PC-3 (cell line): ENCODE results near the gene COX6A2.

ENCODE experiments used
- CTCF ChIP-seq: fragments of 300-600 bp; sonication (generic); conservative IDR thresholded peaks from 2 replicates; pipeline ENCODE4 v1.5.1; 2017; ENCODE audit warnings: antibody characterized with exemption, low read depth, mild to moderate bottlenecking, low read length
- EZH2 ChIP-seq: fragments of 300-600 bp; sonication (generic); IDR thresholded peaks from one replicate; pipeline ENCODE4 v1.6.1; 2017; ENCODE audit warnings: antibody characterized with exemption, mild to moderate bottlenecking, low read length; ENCODE audit not compliant: unreplicated experiment
- EZH2phosphoT487 ChIP-seq: fragments of 300-600 bp; sonication (generic); IDR thresholded peaks from 2 replicates; pipeline ENCODE4 v1.6.1; 2018; ENCODE audit warnings: mild to moderate bottlenecking, antibody characterized with exemption, low read length, borderline replicate concordance

GRCh38 chr16:31472709-31473203 lies 44.6 kb upstream of the COX6A2 start:
- TF ChIP-seq EZH2phosphoT487 (no peak), CTCF (peak; percentile 74), EZH2 (no peak)
